Measurements from ENCODE around the gene GNPTAB. TPM values are rescaled to one million over a fixed set of nuclear protein-coding genes. Genes with fewer than 3 reads are reported as not detected.

The GNPTAB gene
- total and polyA plus RNA-seq, 2 of the 8 experiments (the other 6 are each of a cell fraction or from before 2014, with no cell fraction given) = 21.5 to 51.3 TPM

DNA sequence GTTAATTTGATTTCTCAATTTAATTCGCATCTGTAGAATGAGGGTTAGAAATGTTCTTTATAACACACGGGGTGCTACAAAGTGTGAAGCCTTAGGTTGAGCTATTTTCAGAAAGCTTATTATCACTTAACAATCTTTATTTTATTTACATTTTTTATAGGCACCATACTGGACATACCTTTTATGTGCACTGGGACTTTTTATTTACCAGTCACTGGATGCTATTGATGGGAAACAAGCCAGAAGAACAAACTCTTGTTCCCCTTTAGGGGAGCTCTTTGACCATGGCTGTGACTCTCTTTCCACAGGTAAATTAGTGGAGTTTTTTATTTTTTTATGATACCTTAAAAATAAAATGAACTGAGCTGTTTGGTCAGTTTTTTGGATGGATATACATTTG, 116.8 kb downstream of the GNPTAB start:
- POLR2A ChIA-PET (ENCODE audit: partially characterized antibody) = no interaction called here
- peaks cover 0 to 7% of the 10 kb centered on the region in 2 experiments; a peak in 1 of 4 replicates for H3K79me2 ChIP-seq (ENCODE audit: control insufficient read depth in 1 of 2, insufficient read depth in 2 of 2, low read length in 2 of 2)
- TF ChIP-seq MAFK (IDR thresholded peaks at IDR 0.05; ENCODE audit: low read depth, low read length) (no peak), CHD1 (IDR thresholded peaks at IDR 0.05; ENCODE audit: low read depth, low read length) (no peak), NRF1 (IDR thresholded peaks at IDR 0.05; ENCODE audit: low read depth, low read length) (no peak), KDM4A (IDR thresholded peaks at IDR 0.05; ENCODE audit: low read depth, low read length, severe bottlenecking) (no peak)

More for the DNA sequence above, 116.8 kb downstream of the GNPTAB start:
- Histone ChIP-seq H3K4me3 (ENCODE audit: extremely low read depth in 1 of 4, insufficient read depth in 2 of 4, low read depth in 3 of 4, low read length in 4 of 4) (no peak overlapping the region), H4K91ac (replicated peaks; ENCODE audit: insufficient read length, low read length) (no peak overlapping the region), H2AK5ac (ENCODE audit: low read depth, low read length) (no peak overlapping the region), H4K8ac (ENCODE audit: extremely low read depth, insufficient read depth, low read length) (no peak overlapping the region), H3K18ac (ENCODE audit: extremely low read depth, low read length) (no peak overlapping the region), H3K23ac (ENCODE audit: insufficient read length) (no peak overlapping the region), H3K23me2 (ENCODE audit: low read depth, low read length) (no peaks in the 10 kb centered on the region), H2AFZ (ENCODE audit: low read length) (no peak overlapping the region), H3K9me3 (ENCODE audit: insufficient read depth in 2 of 2, low read depth in 1 of 2, low read length in 1 of 2) (no peaks in the 10 kb centered on the region), H2BK20ac (ENCODE audit: low read length) (no peak overlapping the region), H3K27me3 (replicated peaks in 1 of 4; ENCODE audit: control insufficient read depth in 3 of 4, extremely low read depth in 1 of 4, insufficient read depth in 3 of 4, low read length in 3 of 4) (no peaks in the 10 kb centered on the region), H2BK120ac (replicated peaks; ENCODE audit: low read depth, low read length) (no peak overlapping the region), H3K9ac (replicated peaks in 1 of 4; ENCODE audit: extremely low read depth in 1 of 4, low read depth in 3 of 4, low read length in 3 of 4) (no peak overlapping the region), H3K36me3 (ENCODE audit: control insufficient read depth in 2 of 4, insufficient read depth in 4 of 4, low read length in 3 of 4) (no peaks in the 10 kb centered on the region), H3K4me1 (replicated peaks in 1 of 4; ENCODE audit: control insufficient read depth in 3 of 4, insufficient read depth in 4 of 4, low read length in 3 of 4) (peaks cover 0 to 4% (median 0%) of the 10 kb centered on the region in 4 experiments; a peak in 1 of 7 replicates), H3K56ac (replicated peaks; ENCODE audit: insufficient read length, low read depth, low read length) (no peak overlapping the region), H2BK15ac (ENCODE audit: low read length) (no peak overlapping the region), H2BK12ac (ENCODE audit: low read depth, low read length) (no peak overlapping the region), H3K14ac (ENCODE audit: insufficient read length) (no peak overlapping the region), H2BK5ac (ENCODE audit: low read depth, low read length) (no peak overlapping the region), H3K4ac (replicated peaks; ENCODE audit: insufficient read length, low read depth, low read length) (no peak overlapping the region), H3K27ac (ENCODE audit: low read depth, low read length) (no peak overlapping the region), H4K20me1 (replicated peaks in 1 of 2; ENCODE audit: control insufficient read depth in 1 of 2, insufficient read depth in 2 of 2, low read length in 2 of 2) (no peaks in the 10 kb centered on the region), H3K4me2 (ENCODE audit: insufficient read depth in 1 of 2, low read depth in 2 of 2, low read length in 2 of 2) (no peak overlapping the region), H4K5ac (ENCODE audit: insufficient read length, low read depth, low read length) (no peak overlapping the region), H3K79me1 (ENCODE audit: low read depth, low read length) (no peaks in the 10 kb centered on the region; the same call in 1 of the 2 replicates)
- DNase-seq (ENCODE audit: low read depth in 1 of 2, low spot score in 2 of 2) (no peak), FAIRE-seq (no peak)
- WGBS, 2 experiments (ENCODE audit: extremely low coverage in 1 of 2, insufficient coverage in 1 of 2, insufficient read length in 1 of 2, insufficient replicate concordance in 2 of 2, low coverage in 1 of 2, low lambda C conversion rate in 2 of 2, missing lambda C conversion rate in 1 of 2) = 89% methylated on average over 2 of the region's 2 CpGs; no CpG with 5 or more reads in 1 of the 2 experiments
- CTCF ChIA-PET (ENCODE audit: partially characterized antibody) = interaction anchor here (1.0 to 1.2 kb wide), 2 partner anchors 10 to 14 kb away, joined by 3 to 6 read pairs; no protein-coding TSS in a partner anchor
